HG03521 (cell line): ENCODE results near the gene SGIP1.
"Not testable (repeated sequence)": the region's sequence is repeated elsewhere in the genome, so short reads cannot be mapped to it uniquely, and the experiment has no call there.

ENCODE experiments used
- ATAC-seq: cut with Tn5 transposase; IDR thresholded peaks from one replicate; pipeline ENCODE4 v1.9.1; 2021; ENCODE audit warnings: mild to moderate bottlenecking, moderate library complexity; ENCODE audit not compliant: unreplicated experiment

Gene SGIP1

DNA sequence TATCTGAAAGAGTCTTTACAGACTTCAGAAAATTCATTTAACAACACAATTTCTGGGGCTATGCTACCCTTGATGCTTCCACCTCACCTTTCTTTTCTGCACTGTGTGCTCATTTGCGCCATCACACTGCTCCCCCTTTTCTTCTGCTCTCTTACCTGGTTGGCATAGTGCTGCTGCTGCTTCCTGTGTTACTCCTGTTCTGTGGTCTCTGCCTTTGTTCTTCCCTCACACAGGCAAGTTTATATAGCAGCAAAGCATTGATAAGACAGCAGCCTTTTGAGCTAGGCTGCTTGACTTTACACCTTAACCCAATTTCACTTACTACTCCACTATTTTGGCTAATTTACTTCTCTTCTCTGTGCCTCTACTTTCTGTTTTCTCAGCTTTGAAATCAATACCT lies 18.3 kb downstream of the SGIP1 start:
- ATAC-seq: no peak

DNA sequence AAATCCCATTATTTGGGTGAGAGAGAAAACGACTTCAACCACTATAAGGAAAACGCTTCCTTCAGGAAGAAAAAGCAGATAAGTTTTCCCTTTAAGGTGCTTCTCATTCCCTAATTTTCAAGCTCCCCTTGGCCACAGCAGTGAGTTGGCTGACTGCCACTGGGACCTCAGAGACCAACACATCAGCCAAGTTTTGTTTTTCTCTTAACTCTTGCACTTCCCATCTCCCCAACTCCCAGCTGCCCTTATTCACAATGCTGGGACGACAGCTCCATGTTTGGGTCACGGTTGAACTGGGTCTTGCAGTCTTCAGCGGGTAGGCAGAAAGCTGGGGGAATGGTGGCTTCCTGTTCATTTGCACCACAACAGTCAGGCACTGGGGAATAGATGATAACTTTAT lies 18.9 kb downstream of the SGIP1 start:
- no peak for ATAC-seq

DNA sequence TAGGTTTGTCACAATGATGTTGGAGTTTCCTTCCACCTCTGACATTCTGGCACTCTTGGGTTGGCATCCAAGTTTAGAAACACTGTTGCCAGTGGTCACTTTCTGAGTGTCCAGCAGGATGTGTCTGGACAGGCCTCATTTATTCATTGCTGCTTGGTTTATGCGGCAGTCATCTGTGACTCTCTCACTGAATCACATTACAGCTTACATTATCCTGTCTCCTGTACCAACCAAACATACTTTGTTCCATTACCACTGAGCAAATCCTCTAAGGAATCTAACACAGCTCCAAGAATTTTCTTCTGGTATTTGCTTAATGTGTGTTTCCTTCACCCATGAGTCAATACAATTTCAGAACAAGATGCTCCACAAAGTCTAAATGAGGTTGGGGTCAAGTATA lies 19.9 kb downstream of the SGIP1 start:
- ATAC-seq: no peak

GRCh38 chr1:66556161-66556611 lies 22.2 kb downstream of the SGIP1 start:
- ATAC-seq: no peak

GRCh38 chr1:66557157-66557556 lies 23.2 kb downstream of the SGIP1 start:
- ATAC-seq: no peak

DNA sequence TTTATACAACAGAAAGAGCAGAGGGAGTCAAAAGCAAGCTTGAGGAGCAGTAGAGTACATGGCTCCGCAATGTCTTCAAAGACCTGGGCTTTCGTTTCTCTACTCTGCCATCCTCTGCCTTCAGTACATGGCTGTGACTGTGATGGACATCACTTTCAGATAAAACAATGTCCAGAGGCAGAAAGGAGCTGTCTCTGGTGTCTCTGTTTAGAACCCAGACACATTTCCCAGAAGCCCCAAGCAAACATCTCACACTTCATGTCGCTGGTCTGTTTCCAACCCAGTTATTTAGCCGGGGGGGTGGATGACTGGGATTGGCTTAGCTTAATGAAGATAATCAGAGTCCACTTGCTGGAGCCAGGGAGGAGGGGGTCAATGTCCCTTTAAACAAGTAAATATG lies 25.6 kb downstream of the SGIP1 start:
- no peak for ATAC-seq

DNA sequence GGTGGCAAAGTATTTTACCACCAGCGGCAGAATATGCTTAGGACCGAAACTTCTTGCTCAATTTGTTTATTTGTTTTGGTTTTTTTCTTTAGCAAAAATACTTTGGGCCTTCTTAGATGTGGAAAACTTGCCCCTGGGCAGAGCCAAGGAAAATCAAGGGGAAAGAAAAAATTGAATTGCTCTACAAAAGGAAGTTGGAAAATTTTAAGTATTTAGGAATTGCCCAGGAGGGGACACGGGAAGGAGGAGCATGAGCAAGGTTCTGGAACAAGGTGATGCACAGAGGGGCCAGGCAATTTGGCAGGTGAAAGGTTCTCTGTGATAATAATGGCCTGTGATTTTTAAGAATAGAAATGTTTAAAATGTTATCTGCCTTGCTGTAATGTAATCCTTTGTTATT lies 28.6 kb downstream of the SGIP1 start:
- no peak for ATAC-seq

DNA sequence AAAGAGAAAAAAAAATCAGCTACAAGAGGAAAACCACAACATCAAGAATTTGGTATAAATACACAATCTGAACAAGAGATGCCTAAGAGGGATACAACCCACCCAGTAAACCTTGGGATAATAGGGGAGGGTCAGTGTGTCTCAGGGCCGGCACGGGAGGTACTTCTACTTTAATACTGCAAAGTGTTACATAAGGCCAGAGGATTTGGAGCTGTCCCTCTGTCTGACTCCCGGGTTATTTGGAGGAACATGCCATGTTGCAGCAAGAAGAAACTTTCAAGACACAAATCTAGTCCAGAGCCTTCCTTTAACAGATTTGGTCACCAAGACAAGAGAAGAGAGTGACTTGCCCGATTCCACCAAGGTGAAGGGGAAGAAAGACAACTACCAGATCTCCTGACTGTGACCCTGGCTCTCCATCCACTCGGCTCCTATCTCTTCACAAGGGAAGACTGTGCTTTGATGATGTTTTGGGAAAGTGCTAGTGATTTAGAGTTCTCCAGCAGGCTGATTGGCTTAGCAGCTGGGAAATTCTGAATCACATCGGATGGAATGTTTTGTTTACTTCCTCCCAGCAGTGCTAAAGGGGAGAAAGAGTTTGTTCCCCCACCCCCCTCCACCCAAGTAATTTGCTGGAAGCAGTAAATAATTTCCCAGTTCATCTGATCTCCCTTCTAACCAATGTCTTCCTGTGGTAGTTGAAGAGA lies 29.3 kb downstream of the SGIP1 start:
- ATAC-seq: no peak

DNA sequence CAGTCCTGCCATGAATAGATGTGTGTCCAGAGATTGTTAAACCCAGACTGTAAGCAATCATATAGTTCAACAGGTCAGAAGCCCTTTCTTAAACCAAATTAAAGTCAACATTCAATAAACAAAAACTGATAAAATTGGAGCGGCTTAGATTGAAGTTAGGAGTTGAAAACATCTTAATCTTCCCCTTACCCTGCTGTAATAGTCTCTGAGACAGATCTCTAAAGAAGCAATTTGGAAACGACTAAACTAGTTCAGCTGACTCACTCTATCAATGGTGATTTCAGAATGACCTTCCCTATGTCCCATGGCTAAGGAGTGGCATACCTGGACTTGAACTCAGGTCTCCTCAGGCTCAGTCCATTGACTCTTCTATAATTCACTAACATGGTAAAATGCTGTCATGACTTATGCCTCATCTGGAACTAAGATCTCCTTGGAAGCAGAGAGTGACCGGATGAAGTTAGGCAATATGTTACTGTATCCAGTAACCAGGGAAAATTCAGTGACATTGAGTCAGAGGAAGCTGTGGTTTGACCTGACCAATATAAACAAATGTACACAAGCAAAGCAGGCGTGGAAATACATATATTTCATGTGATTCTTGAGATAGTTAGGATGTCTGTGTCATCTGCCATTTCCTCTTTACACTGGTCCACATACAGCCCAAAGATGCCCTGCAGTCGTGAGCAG lies 30.1 kb downstream of the SGIP1 start:
- no peak for ATAC-seq

GRCh38 chr1:66570196-66570595 lies 36.2 kb downstream of the SGIP1 start:
- ATAC-seq: no peak

DNA sequence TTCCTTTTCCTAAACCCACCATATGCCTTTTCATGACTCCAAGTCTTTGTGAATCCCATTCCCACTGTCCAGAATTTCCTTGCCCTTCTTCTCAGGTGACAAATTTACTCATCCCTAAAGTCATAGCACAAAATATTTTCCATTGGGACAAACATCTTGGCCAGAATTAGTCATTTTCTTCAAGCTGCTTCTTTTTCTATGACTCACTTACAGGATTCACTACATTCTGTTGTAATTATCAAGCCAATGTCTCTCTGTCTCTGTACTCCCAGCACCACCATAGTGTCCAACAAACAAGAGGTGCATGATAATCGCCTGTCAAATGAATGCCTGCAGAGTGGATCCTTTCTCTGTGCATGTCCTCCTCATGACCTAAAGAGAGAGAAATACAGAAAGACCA lies 37.8 kb downstream of the SGIP1 start:
- no peak for ATAC-seq

DNA sequence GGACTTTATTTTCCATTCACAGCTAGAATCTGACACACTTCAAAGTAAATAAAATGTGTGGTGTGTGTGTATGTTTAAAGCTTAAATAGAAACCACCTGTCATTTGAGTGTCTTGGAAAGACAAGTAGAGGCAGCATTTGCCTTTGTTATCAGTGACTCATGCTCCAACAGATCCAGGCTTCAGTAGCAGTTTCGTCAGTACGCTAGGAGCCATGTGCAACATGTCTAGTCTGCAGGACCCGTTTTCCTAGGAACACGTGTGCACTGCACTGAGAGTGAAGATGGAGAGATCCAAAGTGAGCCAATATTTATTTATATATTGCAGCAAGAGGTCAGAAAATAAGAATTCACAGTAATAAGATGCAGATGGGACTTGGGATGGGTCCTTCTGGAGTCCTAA lies 41.8 kb downstream of the SGIP1 start:
- no peak for ATAC-seq

DNA sequence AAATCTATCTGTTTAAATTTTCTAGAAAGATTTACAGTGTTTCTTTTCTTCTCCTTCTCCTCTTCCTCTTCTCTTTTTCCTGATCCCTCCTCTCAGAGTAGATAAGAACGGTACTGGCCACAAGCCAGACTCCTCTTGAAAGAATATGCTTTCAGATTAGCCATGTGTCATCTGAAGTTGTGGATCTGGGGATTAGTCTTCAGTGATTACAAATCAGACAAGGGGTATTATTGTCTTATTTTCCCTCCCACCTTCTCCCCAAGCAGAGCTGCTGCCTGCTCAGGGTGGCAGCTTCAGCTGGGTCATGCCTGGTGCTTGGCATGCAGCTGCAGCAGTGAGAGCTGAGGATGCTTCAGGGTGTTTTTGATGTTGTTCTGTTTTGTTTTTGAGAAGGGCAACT lies 42.7 kb downstream of the SGIP1 start:
- no peak for ATAC-seq

GRCh38 chr1:66578841-66579240 lies 44.9 kb downstream of the SGIP1 start:
- ATAC-seq: no peak

DNA sequence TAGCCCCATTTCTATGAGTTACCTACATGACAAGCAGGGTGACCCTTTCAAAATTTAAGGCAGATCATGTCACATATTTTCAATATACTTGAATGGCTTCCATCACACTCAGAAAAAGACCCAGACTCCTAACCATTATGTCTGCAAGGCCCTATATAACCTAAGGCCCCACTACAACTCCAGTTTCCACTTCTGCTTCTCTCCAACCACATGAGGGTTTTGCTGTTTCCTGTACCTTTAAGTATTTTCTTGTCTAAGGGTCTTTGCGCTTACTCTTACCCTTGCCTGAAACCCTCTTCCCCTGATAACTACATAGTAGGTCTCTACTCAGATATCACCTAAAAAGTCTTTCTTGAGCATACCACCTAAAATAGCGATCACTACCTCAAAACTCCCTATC lies 46.1 kb downstream of the SGIP1 start:
- ATAC-seq: no peak

GRCh38 chr1:66583021-66583420 lies 49.1 kb downstream of the SGIP1 start:
- no peak for ATAC-seq

DNA sequence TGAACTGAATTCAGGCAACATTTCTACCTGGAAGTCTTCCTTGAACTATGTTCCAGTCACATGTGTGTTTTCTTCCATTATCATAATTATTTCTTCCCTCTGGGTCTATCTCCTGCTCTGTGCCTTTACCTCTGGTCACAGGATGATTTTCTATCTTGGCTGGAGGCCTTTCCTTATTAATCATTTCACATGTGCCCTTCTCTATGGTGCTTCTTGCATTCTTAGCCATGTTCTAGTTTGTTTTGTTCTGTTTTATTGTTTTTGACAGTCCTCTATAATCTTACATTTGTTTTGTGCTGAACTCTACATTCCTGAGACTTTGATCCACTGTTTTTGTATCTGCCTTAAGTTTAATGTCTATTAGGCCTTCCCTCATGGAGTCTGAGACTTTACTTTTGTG lies 51.0 kb downstream of the SGIP1 start:
- no peak for ATAC-seq

DNA sequence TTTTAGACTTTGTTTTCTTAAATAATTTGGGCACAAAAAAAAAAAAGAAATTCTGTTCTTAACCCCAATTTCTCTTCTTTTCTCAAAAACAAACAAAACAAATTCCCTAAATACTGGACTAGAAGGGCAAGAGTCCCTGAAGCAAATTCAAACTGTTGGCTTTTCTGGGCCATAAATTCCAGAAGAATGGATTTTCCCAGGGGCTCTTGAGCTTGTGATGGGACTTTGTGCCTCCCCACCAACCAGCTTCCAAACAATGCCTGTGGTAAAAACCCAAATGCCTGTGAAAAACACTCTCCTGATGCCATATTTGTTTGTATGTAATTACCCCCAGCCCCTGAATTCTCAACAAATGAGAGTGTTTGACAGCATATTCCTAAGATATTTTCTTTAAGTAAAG lies 55.4 kb downstream of the SGIP1 start:
- no peak for ATAC-seq

- ATAC-seq: not testable (repeated sequence)
These were observed 58.2 kb downstream of the SGIP1 start for GRCh38 chr1:66592106-66592507.

DNA sequence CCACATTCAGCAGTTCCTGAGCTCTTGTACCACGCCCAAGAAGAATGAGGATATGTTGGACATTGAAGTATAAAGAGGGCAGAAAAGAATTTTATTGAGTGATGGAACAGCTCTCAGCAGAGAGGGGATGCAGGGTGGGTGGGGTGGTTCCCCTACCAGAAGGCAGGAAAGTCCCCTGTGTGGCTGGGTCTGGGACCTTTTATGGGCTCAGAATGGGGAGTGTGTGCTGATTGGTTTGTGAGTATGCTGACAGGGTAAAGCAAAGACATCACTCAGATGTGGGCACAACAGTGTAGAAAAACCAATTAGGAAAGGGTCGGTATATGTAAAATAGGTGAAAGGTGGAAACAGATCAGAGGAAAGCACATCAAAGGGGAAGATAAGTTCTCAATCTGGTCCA lies 62.2 kb downstream of the SGIP1 start:
- ATAC-seq: no peak

- no peak for ATAC-seq
These were observed 63.5 kb downstream of the SGIP1 start for GRCh38 chr1:66597500-66597899.

- ATAC-seq: no peak
These were observed 64.7 kb downstream of the SGIP1 start for GRCh38 chr1:66598670-66599069.

GRCh38 chr1:66599346-66599745 lies 65.4 kb downstream of the SGIP1 start:
- no peak for ATAC-seq
